HG03460 (cell line): ENCODE measurements around the gene SMURF1.

ENCODE experiments used
- ATAC-seq: cut with Tn5 transposase; IDR thresholded peaks from one replicate; pipeline ENCODE4 v1.9.1; 2021; ENCODE audit not compliant: unreplicated experiment

Gene SMURF1

GRCh38 chr7:99031496-99031895 lies 112.4 kb downstream of the SMURF1 start:
- no peak for ATAC-seq

GRCh38 chr7:99030951-99031350 lies 113.0 kb downstream of the SMURF1 start:
- ATAC-seq, result no peak

- ATAC-seq, result no peak
Measured at GRCh38 chr7:99030457-99030856, 113.5 kb downstream of the SMURF1 start.

- no peak for ATAC-seq
Measured at GRCh38 chr7:99029466-99030435, 114.2 kb downstream of the SMURF1 start.

- no peak for ATAC-seq
Measured at GRCh38 chr7:99028261-99028973, 115.5 kb downstream of the SMURF1 start.

DNA sequence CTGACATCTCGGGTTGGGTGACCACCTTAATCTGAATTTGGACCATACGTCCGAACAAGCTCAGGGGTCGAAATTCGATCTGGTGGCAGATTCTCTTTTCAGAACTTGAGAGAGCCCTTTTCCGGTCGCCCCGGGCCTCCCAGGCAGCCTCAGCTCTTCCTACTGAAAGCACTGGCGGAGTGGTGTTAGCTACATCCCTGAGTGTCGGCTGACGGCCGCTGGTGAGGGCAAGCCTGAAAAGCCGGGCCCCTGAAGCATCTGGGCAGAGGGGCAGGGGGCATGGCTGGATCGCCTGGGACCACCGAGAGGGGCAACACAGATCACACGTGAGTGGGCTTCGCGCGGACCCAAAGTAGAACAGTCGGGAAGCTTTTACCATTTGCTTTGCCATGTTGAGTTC lies 116.1 kb downstream of the SMURF1 start:
- ATAC-seq, result no peak

GRCh38 chr7:99027241-99027640 lies 116.7 kb downstream of the SMURF1 start:
- ATAC-seq, result no peak

DNA sequence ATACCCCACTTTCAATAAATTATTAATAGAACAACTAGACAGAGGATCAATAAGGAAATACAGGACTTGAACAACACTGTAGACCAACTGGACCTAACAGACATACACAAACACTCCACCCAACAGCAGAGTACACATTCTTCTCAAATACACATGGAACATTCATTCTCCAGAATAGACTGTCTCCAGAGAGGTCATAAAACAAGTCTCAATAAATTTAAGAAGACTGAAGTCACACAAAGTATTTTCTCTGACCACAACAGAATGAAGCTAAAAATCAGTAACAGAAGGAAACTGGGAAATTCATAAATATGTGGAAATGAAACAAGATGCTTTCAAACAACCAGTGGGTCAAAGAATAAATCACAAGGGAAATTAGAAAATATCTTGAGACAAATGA lies 119.8 kb downstream of the SMURF1 start:
- no peak for ATAC-seq

DNA sequence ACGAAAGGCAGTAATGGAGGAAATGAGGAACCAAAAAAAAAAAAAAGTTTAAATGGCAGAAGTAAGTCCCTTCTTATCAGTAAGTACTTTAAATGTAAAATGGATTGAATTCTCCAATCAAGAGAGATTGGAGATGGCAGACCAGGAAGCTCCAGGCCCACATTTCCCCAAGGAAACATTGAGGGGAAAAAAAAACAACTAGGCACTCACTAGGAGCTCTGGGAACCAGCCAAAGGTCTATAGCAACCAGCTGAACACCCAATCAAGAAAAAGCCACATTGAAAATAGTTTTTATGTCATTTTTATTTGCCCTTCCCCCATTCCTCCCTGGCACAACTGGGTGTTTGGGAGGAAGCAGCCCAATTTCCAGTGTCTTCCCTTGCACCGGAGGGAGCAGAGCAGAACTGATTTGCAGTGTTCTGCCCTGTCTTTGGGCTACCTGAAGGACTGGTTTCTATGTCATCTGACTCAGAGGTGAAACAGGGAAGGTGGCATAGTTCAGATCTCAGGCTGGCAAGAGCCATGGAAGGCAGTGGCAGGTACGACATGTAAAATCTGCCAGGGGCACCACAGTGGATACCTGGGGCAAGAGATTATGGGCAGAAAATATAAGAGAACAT lies 121.9 kb downstream of the SMURF1 start:
- ATAC-seq, result no peak

DNA sequence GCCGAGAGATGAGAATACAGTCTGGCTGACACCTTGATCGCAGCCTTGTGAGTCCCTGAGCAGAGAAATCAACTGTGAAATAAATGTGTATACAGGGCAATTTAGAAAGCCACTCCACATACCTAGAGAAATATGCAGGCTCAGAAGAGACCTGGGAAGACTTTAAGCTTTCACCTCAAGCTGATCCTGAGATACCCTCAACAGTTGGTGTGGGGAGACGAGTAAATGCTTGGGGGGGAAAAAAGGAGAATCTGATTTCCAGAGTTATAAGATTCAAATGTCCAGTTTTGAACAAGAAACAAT lies 123.5 kb downstream of the SMURF1 start:
- ATAC-seq, result no peak

GRCh38 chr7:99019523-99020412 lies 124.1 kb downstream of the SMURF1 start:
- no peak for ATAC-seq

- no peak for ATAC-seq
Measured at GRCh38 chr7:99016196-99016595, 127.7 kb downstream of the SMURF1 start.

DNA sequence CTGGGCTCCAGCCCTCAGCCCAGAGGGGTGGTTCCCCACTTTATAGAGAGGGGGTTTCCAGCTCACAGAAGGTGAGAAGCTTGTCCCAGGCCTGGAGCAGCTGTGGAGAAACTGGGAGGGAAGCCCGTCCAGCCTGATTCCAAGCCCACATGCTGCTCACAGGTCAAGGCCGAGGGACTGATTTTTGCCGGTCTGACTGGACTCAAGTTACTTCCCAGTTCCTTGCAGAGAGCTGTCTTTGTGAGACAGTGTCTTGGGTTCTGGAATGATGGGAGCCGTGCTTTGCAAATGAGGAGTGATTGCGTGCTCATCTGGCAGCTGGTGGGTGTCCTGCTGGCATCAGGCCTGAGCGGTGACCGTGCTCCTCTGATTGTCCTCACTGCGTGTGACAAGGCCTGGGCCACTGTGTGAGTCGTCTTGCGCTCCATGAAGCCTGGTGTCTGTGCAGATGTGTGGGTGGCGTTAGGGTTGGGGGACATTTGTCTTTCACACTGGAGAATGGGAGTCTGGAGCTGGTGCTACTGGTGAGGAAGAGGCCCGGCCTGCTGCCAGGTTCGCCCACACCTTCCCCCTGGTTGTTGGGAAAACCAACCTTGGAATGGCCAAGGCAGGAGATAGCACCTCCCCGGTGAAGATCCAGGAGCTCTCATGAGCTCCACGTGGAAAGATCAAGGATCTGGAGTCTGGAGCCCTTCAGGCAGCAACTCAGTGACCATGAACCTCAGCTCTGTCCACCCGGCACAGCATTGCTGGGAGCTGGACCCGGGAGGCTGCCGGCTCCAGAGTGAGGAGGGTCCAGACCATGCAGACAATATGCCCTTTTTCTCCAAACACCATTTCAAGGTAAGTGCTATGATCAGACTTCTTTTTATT lies 129.6 kb downstream of the SMURF1 start:
- ATAC-seq, result no peak

DNA sequence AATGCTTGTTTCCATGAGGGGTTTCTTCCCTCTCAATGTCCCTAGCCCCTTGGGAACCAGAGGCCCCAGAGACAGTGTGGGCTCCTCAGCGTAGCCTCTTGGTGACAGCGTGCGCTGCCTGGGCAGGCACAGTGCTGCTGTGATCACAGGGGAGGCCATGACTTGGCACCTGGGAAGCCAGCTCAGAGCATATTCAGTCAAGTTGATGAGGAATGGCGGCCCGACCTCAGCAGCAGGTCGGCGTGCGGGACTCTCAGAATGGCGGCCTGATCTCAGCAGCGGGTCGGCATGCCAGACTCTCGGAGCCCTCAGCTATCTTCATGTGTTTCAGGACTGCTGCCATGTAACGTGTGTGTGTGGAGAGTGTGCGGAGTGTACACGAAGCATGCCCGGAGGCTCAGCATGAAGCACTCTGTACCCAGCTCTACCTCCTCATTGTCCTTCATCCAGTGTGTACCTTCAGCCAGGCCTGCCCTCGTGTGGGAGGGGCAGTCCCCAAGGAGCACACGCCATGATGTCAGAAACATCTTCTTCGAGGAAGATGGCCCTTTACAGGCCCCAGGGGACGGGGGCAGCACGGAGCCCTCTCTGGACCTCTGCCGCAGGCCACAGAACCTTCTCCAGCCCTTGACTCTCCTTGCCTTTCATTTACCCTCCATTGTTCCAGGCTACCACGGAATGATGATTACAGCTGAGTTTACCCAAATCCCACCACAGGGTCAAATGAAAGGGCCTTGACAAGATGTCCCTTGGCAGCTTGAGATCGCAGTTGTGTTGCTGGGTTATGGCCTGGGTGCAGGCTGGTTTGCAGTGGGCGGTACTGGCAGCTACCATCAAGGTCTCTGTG lies 130.4 kb downstream of the SMURF1 start:
- no peak for ATAC-seq

- ATAC-seq, result no peak
Measured at GRCh38 chr7:99012722-99013121, 131.2 kb downstream of the SMURF1 start.

GRCh38 chr7:99011706-99012404 lies 132.1 kb downstream of the SMURF1 start:
- no peak for ATAC-seq

GRCh38 chr7:99011341-99011705 lies 132.6 kb downstream of the SMURF1 start:
- ATAC-seq, result no peak

DNA sequence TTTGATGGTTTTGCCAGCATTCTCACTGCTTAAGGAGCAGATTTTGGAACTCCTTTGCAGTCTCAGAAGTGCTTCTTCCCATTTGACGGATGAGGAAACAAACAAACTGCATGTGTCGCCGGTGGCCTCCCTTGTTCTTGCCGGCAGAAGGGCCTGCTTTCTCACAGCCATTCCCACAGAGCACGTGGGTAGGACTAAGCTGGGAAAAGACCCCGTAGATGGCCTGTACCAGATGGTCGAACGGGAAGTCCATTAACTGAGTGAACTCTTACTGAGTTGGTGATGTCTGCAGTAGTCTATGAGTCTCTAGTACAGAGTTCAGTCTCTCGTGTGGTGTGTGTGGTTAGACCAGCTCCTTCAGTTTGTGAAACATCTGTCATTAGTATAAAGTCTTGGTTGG lies 133.6 kb downstream of the SMURF1 start:
- no peak for ATAC-seq
